Inferior parietal cortex (tissue), 1 donor: ENCODE data around the gene METTL18.
"Not testable (repeated sequence)": the region's sequence is repeated elsewhere in the genome, so short reads cannot be mapped to it uniquely, and the experiment has no call there.

Experiments used
- DNase-seq: peaks from one replicate; pipeline ENCODE4 v3.0.0-alpha.2; 2016; ENCODE audit errors: extremely low spot score

Gene METTL18

DNA sequence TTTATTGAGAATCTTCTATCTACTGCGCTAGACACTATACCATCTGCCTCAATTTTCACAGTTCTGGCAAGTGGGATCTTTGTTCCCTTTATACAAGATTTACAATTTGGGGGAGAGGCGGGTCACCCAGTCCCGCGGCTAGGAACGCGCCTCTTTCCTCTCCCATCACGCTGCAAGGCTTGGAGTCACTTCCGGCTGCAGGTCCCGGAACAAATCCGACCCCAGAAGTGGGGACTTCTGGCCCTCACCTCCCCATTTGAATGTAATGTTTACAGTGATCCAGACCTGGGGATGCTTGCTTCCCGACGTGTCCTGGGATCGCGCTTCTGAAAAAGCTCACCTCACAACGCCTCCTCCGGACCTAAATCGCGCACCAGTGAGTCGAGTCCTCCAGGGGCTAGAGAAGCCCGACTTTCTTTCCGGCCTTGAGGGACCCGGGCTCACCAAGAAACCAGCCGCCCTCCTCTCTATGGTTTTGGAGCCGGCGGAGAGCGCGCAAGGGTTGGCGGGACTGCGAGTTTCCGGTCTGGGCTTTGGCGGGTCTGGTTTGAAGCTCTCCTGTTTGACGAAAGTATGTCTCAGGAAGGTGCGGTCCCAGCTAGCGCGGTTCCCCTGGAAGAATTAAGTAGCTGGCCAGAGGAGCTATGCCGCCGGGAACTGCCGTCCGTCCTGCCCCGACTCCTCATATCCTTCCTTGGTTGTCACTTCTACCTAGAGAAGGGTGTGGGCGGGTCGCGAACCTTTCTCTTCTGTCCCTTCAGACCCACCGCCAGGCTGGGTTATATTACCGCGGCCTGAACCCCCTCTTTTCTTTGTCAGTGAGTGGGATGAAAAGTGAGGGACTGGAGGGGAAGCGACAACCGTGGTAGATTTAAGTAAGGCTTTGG, at the start of gene METTL18:
Gene METTL18 (minus strand): TSS at position 378 of the 887 bp plus-strand sequence. CDS start 1,212 bp downstream, outside the sequence.
- DNase-seq = peak; percentile 95

DNA sequence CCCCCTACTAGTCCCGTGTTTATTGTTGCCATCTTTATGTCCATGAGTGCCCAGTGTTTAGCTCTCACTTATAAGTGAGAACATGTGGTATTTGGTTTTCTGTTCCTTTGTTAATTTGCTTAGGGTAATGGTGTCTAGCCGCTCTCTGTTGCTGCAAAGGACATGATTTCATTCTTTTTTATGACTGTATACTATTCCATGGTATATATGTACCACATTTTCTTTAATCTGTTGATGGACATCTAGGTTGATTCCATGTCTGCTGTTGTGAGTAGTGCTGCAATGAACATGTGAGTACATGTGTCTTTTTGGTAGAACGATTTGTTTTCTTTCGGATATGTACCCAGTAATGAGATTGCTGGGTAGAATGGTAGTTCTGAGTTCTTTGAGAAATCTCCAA, 44.2 kb upstream of the METTL18 start:
- no peak for DNase-seq

DNA sequence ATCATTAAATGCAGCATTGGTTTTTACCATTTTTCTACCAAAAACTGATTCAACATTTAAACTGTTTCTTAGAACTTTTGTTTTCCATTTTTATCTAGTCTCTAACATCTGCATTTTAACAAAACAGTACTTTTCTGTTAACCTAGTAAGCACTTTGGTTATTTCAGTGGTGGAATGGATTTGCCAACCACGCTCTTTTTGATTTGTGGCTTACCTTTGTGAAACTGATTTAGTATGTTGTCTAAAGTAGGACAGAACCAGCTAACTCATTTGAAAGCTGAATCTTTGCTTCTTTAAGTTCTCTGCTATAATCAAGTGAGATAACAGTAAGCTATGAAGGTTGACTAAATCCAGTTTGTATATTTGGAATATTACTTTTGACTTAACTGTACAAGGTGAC, 41.5 kb upstream of the METTL18 start:
- DNase-seq = no peak

DNA sequence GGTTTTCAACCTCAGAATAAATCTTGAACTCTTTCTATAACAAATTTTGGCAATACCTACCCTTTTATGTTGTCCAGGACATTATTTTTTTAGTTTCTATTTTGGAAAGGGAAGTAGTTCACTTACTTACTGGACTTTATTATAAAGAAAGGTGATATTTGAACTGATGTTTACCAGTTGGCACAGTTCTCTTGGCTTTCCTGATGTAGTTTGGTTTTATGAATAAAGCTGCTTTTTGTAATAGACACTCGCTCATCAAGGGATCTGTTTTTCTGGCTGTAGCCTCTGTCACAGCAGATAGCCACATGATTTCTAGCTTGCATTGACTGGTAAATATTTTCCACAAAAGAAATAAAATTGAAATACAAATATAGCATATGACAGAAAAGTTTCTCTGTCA, 40.9 kb upstream of the METTL18 start:
- DNase-seq = no peak

DNA sequence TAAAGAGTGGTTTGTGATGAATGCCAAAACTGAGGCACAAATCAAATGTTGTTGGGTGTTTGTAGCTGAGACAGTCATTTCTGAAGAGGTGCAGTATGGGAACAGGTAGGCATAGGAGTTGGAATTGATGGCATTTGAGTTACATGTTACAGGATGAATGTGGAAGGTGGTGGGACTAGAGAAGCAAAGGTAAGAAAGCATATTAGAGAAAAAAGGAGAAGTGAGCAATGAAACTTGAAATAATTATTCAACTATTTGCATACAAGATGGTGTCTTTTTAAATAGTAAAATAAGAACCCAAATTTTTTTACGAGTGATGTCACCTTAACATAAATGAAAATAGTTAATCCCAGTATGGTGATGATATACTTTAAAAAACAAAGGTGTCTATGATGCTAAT, 40.2 kb upstream of the METTL18 start:
- no peak for DNase-seq

DNA sequence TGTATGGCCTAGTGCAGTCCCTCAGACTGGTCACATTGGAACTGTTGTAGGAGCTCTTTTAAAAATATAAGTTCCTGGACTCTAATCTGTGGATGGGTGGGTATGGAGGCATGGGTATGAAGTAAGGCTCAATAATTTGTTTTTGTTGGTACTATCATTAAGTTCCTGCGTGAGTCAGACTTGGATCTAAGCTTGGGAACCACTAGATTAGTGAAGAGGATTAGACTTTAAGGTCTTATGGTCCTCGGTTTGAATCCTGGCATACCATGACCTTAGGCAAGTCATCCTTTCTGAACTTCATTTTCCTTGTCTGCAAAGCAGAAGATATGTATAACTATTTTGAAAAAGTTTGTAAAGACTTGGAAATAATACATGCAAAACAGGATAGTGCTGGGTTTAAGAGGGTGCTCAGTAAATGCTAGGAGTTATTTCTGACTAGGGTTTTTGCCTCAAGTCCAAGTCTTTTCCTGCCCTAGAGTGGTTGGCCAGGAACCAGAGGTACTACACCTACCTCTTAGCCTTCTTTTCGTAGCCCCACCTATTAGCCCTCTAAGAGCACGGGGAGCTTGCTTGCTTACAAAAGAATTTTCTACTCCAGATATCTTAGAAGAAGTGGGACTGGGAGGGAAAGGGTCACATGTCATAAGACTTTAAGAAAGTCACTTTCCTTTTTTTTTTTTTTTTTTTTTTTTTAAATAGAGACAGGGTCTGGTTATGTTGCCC, 38.6 kb upstream of the METTL18 start:
- DNase-seq = no peak

DNA sequence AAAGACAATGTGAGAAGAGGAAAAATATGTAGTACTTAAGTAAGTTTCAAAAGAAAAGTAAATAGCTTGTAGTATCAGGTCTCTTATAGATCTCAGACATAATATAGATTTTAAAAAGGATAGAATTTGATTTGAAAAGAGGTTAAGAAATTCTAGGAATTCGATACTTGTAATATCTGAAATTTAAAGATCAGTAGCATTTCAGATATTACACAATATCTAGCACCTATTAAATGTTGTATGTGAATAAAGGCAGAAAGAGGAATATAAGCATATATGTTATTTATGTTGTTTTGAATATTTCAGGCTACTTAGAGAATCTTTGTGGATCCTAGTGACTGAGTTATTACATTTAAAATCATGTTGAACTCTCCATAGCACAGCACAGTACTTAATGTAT, 35.0 kb upstream of the METTL18 start:
- no peak for DNase-seq

DNA sequence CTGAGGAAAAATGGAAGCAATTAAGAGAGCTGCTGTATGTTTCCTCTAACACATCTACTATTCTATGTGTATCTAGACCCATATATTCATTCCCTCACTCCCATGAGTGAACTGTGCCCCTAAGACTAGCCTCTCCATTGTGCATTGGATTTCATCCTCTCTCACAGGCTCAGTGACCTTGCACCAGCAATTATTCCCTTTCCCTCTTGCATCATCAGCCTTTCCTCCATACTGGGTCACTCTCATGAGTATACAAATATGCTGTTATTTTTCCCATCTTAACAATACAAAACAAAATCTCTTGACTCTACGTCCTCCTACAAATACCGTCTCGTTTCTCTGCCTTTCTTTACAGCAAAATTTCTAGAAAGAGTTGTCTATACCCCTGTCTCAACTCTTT, 29.4 kb upstream of the METTL18 start:
- no peak for DNase-seq

DNA sequence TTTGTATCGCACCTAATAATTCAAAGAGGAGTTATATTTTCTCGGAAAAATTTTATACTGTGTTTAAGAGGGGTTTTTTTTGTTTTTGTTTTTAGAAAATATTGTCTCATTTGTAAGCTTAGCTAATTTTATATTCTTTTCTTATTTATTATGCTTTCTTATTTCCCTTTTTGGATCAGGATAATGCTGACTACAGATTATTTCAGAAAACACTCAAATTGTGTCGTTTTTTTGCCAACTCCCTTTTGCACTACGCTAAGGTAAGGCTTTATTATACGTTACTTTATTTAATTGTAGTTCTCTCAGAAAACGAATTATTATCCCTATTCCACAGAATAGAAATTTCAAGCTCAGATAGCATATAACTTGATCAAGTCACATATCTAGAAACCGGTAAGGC, 26.8 kb upstream of the METTL18 start:
- no peak for DNase-seq

DNA sequence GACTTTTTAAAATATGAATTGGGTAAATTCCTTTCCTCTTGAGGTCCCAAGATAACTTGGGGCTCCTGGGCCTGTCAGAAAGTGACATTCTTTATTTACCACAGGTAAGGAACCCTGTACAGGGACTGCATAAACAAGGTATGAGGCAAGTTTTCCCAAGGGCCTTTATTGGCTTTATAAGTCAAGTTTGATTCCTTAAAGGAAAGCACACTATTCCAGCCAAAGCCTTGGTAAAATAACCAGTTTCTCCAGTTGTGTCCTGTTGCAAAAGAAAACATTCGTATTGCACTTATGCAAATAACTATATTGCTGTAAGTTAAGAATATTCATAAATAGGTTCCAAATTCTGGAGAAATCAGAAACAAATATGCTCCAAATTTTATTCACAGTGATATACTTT, 21.9 kb upstream of the METTL18 start:
- no peak for DNase-seq

DNA sequence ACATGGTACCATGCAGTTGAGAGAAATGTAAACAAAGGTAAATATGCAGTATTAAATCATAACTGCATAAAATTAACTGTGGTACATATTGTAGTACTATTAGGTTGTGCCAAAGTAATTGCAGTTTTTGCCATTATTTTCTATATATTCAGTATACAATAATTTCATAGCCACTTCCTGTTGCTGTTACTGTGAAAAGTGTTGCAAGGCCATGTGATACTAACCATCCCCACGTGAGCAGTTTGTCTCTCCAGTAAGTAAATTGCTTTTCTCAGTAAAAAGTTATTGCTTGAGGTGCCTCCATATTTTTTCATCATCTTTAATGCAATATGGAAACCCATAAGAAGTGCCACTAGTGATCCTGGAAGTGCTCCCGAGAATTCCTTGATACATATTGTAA, 19.6 kb upstream of the METTL18 start:
- DNase-seq = no peak

DNA sequence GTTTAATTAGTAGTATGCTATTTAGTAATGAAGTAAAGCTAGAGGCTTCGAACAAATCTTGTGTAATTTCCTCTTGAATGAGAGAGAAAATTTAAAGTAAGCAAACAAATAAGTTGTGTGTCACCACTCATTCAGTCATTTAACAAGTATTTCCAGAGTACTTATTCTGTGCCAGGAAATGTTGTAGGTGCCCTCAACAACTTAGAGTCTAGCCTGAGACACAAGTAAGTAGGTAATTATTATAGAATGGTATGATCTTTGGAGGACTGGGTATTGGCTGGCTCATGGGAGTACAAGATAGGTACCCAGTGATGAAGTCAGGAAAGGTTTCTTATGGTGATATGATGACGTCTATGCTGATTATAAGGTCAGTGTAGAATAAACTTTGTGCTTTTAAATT, 17.4 kb upstream of the METTL18 start:
- no peak for DNase-seq

DNA sequence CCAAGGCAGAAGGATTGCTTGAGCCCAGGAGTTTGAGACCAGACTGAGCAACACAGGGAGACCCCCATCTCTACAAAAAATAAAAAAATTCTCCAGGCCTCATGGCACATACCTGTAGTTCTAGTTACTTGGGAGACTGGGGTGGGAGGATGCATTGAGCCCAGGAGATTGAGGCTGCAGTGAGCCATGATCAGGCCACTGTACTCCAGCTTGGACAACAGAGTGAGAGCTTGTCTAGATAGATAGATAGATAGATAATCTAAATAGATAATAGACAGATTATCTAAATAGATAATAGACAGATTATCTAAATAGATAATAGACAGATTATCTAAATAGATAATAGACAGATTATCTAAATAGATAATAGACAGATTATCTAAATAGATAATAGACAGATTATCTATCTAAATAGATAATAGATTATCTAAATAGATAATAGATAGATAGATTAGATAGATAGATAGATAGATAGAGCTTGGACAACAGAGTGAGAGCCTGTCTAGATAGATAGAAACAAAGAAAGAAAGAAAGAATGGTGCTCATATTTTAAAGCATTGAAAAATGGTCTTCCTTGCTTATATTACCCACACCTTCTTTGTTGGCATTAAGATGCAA, 16.8 kb upstream of the METTL18 start:
- DNase-seq = not testable (repeated sequence)

DNA sequence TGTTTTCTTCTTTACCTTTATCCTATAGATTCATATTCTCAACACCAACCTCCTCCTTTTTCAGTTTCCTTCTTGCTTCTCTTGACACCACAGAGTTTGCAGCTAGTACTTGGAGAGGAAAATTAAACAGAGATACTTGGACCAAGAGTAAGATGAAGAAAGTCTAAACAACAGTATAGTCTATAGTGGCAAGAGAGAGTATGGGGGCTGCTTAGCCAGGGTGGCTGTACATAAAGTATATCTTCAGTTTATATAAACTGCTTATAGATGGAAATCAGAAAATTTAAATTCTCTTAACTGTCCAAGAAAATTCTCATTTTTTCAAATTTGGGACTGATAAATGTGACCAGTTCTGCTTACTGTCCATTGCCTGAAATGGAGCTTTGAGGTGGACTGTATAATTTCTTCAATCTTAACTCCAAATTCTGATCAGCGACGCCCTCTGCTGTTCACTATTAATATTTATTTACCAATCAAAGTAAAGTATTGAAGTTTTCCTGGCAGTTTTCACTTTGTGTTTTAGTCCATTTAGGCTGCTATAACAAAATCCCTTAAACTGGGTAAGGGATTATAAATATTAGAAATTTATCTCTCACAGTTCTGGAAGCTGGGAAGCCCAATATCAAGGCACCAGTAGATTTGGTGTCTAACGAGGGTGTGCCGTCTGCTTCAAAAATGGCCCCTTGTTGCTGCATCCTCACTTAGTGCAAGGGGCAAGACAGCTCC, 14.8 kb upstream of the METTL18 start:
- DNase-seq = peak; percentile 72

DNA sequence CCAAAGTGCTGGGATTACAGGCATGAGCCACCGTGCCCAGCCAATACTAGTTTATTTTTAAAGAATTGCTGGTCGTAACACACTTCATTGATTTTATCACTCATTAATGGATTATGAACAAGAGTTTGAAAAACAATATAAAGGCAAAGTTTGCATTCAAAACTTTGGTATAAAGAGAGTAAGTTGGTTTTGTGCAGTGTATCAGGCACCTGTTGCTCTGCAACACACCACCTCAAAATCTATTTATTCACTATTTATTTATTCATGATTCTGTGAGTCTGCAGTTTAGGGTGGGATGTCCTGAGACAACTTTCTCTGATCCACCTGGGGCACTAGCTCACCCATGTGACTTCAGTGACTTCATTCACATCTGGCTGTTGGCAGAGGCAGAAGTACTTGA, 10.2 kb upstream of the METTL18 start:
- DNase-seq = no peak

DNA sequence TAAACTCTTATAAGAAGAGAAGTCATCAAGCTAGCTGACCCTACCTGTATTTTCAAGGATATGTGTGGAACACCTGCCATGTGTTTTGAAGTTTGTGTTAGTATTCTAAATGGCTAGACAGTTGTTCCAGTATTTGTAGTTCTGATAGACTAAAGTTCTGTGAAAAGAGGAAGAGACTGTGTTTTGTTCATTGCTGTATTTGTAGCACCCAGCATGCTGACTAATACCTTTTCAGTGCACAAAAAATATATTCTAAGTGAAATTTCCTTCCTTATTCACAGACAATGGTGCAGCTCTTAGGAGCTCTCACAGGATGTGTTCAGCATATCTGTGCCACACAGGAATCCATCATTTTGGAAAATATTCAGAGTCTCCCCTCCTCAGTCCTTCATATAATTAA, 8.2 kb upstream of the METTL18 start:
- no peak for DNase-seq

DNA sequence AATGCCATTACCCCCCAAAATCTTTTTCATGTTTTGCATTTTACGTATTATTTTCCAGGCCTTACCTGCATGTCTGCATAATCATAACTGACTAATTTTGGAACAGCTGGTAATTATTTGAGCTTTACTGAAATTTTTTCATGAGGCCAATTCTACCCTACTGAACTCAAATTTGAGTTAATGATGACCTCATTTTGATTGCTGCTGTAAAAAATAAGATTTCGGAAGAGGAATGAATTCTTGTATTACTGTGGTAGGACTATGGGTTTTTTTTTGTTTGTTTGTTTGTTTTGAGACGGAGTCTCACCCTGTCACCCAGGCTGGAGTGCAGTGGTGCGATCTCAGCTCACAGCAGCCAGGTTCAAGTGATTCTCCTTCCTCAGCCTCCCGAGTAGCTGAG, 2.6 kb upstream of the METTL18 start:
- no peak for DNase-seq

DNA sequence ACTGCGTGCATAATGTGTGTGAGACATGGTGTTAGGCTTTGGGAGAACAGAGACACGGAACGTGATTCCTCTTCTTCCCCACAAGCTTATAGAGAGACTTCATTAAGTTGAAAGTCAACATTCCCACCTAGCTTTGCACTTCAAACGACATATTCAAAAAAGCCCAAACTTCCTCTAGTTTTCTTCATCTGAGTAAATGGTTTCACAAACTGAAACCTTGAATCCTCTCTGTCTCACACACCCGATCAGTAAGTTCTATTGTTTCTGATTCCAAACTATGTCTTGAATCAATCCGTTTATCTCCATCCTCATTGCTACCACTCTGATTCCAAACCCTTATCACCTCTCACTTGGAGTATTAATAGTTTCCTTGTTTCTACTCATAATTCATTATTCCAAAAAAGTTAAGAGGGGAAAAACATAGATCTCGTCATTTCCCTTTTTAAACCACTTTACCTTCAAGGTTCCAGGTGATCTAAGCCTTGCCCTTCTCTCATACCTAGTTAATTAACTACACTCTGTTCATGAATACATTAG, 1.6 kb upstream of the METTL18 start:
- no peak for DNase-seq

DNA sequence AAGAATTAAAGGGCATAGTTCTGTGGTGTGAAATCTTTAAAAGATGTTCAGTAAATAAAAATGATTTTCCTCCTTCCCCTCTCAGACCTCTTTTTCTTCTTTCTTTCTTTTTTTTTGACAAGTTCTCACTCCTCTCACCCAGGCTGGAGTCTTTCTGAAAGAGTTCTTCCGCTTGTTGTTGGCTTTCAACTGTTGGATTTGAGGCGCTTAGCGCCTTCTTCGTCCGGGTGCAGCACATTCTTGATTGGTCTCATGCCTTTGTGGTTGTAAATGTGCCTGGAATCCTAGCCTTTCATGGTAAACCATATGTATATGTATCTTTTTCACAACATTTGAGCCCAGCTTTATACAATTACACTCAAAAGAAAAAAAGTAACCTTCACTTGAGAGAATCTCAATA, 980 bp upstream of the METTL18 start:
- DNase-seq = no peak

DNA sequence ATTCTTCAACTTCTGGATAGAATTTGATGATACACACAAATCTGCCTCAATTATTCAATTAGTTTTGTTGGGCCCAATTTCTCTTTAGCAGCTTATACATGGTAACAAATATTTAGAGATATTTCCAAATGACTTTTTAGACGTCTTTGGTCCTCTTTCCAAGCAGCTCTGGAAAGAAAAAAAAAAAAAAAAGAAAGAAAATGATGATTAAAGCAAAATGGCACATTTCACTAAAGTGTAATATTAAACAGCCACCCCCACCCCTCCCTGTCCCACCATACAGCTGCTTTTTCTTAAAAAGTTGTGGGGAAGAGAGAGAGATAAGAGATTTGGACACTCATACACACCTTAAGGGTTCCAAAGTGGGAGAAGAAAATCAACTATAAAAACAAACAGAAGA, 977 bp downstream of the METTL18 start:
- DNase-seq = no peak

DNA sequence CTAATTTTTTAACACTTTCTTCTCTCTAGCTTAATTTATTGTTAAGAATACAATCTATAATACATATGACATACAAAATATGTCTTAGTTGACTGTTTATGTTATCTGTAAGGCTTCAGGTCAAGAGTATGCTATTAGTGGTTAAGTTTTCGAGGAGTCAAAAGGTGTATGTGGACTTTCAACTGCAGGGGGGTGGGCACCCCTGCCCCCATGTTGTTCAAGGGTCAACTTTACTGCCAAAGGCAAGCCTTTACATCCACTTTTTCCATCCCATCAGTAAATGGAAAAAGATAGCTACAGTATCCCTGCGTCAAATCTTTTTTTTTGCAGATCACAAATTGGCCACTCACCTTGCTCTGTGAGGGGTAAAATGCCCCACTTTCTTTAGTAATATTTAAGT, 6.3 kb downstream of the METTL18 start:
- no peak for DNase-seq

DNA sequence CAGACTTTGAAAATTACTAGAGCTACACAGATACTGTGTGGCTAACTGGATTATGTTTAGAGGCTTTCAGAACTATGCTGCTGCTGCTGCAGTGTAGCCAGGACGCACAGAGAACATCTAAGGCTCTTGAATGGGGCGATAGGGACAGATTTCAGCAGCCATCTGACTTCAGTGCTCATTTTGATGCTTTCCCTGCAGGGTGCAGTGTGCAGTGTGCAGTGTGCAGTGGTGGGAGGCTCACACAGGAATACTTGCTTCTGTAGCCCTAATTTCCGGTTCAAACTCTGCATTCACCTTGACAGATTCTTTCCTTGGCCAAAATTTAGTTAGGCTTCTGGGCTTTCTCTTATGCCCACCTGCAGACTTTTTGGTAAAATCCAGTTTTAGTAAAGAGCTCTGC, 7.7 kb downstream of the METTL18 start:
- no peak for DNase-seq
